ENCODE results near the gene PCGF1. TPM values are rescaled to one million over a fixed set of nuclear protein-coding genes. Genes with fewer than 3 reads are reported as not detected.
A peak's percentile ranks its signal among the peaks of the same experiment; 100 is the strongest.
"Not testable (repeated sequence)": the region's sequence is repeated elsewhere in the genome, so short reads cannot be mapped to it uniquely, and the experiment has no call there.

PCGF1 gene
- total RNA-seq, 1 experiment from 2014 or later, result 44.8 TPM

DNA sequence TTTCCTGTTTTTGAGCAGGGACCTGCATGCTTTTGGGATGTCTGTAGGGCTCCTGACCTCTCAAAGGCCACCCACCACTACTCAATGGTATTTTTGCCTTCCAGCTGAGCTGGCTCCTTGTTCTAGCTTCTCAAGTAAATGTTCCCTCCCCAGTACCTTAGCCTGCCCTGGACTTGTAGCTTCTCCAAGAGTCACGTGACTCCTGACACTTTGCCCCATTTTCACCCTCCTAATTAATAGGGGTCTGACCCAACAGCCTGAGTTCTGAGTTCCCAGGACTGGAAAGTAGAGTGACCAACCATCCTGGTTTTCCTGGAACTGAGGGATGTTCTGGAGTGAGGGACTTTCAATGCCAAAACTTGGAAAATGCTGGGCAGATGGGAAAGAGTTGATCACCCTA is 12.1 kb downstream of the PCGF1 start:
- no peak overlapping the region for H2AFZ ChIP-seq (ENCODE audit: low read length)
- H3K4me3 ChIP-seq (ENCODE audit: low read length), result no peak overlapping the region
- H3K9me3 ChIP-seq (ENCODE audit: low read length), result no peaks in the 10 kb centered on the region
- no peak overlapping the region for H3K4me2 ChIP-seq (ENCODE audit: low read depth, low read length, poor library complexity, severe bottlenecking)
- no peak overlapping the region for H3K9ac ChIP-seq (ENCODE audit: low read length)
- no peaks in the 10 kb centered on the region for H3K4me1 ChIP-seq (ENCODE audit: low read length)
- no peaks in the 10 kb centered on the region for H3K79me2 ChIP-seq (ENCODE audit: low read length)
- H3K27ac ChIP-seq (ENCODE audit: low read length), result no peak overlapping the region
- H3K36me3 ChIP-seq (ENCODE audit: insufficient read depth, low read length), result peaks cover 22% of the 10 kb centered on the region; the same call in 1 of the 2 replicates
- no peak for DNase-seq
- no peaks in the 10 kb centered on the region for H4K20me1 ChIP-seq (ENCODE audit: insufficient read depth, low read depth, low read length)
- H3K9me2 ChIP-seq (replicated peaks; ENCODE audit: insufficient read depth, low read length), result no peaks in the 10 kb centered on the region
- no peaks in the 10 kb centered on the region for H3K27me3 ChIP-seq (ENCODE audit: low read length)

DNA sequence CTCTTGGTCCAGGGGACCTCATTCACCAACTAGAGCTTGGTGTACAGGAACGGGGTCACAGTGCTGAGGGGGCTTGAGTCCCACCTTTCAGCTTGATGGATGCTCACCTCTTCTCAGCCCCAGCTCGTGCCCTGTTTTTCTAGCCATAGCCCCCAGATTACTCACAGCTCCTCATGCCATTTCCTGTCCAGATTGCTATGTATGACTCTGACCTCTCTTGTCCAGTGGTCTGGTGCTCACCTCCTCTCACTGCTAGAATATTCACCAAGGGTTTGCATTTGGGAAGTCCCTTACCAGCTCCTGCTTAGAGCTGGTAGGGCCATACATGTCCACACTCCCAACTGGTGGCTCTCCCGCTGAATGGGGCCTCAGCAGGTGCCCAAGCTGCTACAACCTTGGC is 13.9 kb downstream of the PCGF1 start:
- Histone ChIP-seq H3K79me2 (ENCODE audit: low read length) (no peaks in the 10 kb centered on the region), H3K4me2 (ENCODE audit: low read depth, low read length, poor library complexity, severe bottlenecking) (no peak overlapping the region), H3K27me3 (ENCODE audit: low read length) (no peaks in the 10 kb centered on the region), H3K36me3 (ENCODE audit: insufficient read depth, low read length) (peaks cover 22% of the 10 kb centered on the region; the same call in 1 of the 2 replicates), H4K20me1 (ENCODE audit: insufficient read depth, low read depth, low read length) (no peaks in the 10 kb centered on the region), H2AFZ (ENCODE audit: low read length) (no peak overlapping the region), H3K4me1 (ENCODE audit: low read length) (no peaks in the 10 kb centered on the region), H3K9me3 (ENCODE audit: low read length) (no peaks in the 10 kb centered on the region), H3K9me2 (replicated peaks; ENCODE audit: insufficient read depth, low read length) (no peaks in the 10 kb centered on the region), H3K4me3 (ENCODE audit: low read length) (no peak overlapping the region), H3K27ac (ENCODE audit: low read length) (no peak overlapping the region), H3K9ac (ENCODE audit: low read length) (no peak overlapping the region)
- no peak for DNase-seq

DNA sequence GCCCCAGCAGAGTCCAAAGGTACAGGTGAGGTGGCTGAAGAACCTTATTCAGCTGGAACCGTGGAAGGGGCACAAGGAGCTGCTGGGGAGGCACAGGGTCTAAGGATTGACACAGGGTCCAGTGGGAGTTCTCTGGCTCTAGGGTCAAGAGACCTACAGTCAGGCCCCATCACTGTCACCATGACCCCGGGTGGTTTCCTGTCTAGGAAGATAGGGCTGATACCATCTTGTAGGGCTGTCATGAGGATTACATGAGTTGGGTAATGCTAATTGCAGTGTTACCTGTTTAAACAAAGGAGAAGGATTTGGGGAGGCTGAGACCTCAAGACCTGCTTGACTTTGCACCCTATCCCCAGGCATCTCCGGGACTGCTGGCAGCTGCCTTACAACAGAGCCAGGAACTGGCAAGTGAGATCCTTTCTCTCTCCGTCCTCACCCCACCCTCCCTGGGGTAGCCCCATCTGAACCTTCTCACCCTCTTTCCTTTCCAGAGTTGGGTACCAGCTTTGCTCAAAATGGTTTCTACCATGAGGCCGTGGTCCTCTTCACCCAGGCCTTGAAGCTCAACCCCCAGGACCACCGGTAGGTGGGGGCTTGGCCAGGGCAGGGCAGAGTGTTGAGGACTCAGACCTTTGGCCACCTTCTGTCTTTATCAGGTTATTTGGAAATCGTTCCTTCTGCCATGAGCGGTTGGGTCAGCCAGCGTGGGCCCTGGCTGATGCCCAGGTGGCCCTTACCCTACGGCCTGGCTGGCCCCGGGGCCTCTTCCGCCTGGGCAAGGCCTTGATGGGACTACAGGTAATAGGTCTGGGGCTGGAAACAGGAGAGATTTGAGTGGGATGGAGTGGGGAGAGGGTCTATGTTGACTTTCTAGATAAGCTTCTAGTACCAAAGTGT is 15.6 kb downstream of the PCGF1 start:
- Histone ChIP-seq H3K4me2 (ENCODE audit: low read depth, low read length, poor library complexity, severe bottlenecking) (no peak overlapping the region), H3K4me3 (ENCODE audit: low read length) (no peak overlapping the region), H3K9me3 (ENCODE audit: low read length) (no peaks in the 10 kb centered on the region), H3K9me2 (replicated peaks; ENCODE audit: insufficient read depth, low read length) (no peaks in the 10 kb centered on the region), H3K79me2 (ENCODE audit: low read length) (peaks cover 4% of the 10 kb centered on the region; the same call in 1 of the 2 replicates), H3K27ac (ENCODE audit: low read length) (no peak overlapping the region), H3K9ac (ENCODE audit: low read length) (no peak overlapping the region), H3K4me1 (ENCODE audit: low read length) (no peaks in the 10 kb centered on the region), H4K20me1 (ENCODE audit: insufficient read depth, low read depth, low read length) (no peaks in the 10 kb centered on the region), H3K36me3 (ENCODE audit: insufficient read depth, low read length) (peaks cover 25% of the 10 kb centered on the region; the same call in 1 of the 2 replicates), H2AFZ (ENCODE audit: low read length) (no peak overlapping the region), H3K27me3 (ENCODE audit: low read length) (no peaks in the 10 kb centered on the region)
- no peak for DNase-seq

- Histone ChIP-seq H3K9me3 (ENCODE audit: low read length) (no peaks in the 10 kb centered on the region), H3K27me3 (ENCODE audit: low read length) (no peaks in the 10 kb centered on the region), H3K4me1 (ENCODE audit: low read length) (no peaks in the 10 kb centered on the region), H3K9me2 (replicated peaks; ENCODE audit: insufficient read depth, low read length) (no peaks in the 10 kb centered on the region), H3K4me2 (ENCODE audit: low read depth, low read length, poor library complexity, severe bottlenecking) (no peak overlapping the region), H3K27ac (ENCODE audit: low read length) (no peak overlapping the region), H4K20me1 (ENCODE audit: insufficient read depth, low read depth, low read length) (no peaks in the 10 kb centered on the region), H3K9ac (ENCODE audit: low read length) (no peak overlapping the region), H3K36me3 (ENCODE audit: insufficient read depth, low read length) (peaks cover 25% of the 10 kb centered on the region; the same call in 1 of the 2 replicates), H3K4me3 (ENCODE audit: low read length) (no peak overlapping the region), H3K79me2 (ENCODE audit: low read length) (peaks cover 11% of the 10 kb centered on the region; the same call in 1 of the 2 replicates), H2AFZ (ENCODE audit: low read length) (no peak overlapping the region)
- DNase-seq, result no peak
Observed at GRCh38 chr2:74489906-74490305, 17.6 kb downstream of the PCGF1 start.

DNA sequence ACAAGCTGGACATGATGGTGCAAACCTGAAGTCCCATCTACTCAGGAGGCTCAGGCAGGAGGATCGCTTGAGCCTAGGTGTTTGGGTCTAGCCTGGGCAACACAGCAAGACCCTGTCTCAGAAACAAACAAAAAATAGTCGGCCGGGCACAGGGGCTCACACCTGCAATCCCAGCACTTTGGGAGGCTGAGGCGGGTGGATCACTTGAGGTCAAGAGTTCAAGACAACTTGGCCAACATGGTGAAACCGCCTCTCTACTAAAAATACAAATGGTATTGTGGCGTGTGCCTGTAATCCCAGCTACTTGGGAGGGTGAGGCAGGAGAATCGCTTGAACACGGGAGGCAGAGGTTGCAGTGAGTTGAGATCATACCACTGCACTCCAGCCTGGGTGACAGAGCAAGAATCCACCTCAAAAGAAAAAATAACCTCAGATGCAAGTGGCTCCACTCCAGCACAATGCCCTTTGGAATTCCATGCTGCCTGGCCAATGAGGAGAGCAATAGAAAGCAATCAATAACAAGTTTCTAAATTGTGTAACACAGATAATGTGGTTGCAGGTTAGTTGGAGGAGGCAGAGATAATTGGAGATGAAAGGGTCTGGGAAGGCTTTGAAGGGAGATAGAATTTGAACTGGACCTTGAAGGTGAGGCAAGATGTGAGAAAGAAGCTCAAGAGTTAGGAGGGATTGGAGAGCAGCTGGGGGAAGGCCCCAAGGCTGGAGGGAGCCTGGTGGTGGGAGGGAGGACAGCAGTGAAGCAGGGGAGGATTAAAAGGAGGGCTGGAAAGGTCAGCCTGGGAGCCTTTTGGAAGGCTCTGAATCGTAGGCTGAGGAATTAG is 18.6 kb downstream of the PCGF1 start:
- Histone ChIP-seq H3K9ac (ENCODE audit: low read length) (no peak overlapping the region), H3K36me3 (ENCODE audit: insufficient read depth, low read length) (peaks cover 21% of the 10 kb centered on the region; the same call in 1 of the 2 replicates), H3K27ac (ENCODE audit: low read length) (no peak overlapping the region), H4K20me1 (ENCODE audit: insufficient read depth, low read depth, low read length) (no peaks in the 10 kb centered on the region), H3K27me3 (ENCODE audit: low read length) (no peaks in the 10 kb centered on the region), H2AFZ (ENCODE audit: low read length) (no peak overlapping the region), H3K9me3 (ENCODE audit: low read length) (no peaks in the 10 kb centered on the region), H3K79me2 (ENCODE audit: low read length) (peaks cover 20% of the 10 kb centered on the region), H3K4me1 (ENCODE audit: low read length) (peaks cover 4% of the 10 kb centered on the region), H3K9me2 (replicated peaks; ENCODE audit: insufficient read depth, low read length) (no peaks in the 10 kb centered on the region), H3K4me2 (ENCODE audit: low read depth, low read length, poor library complexity, severe bottlenecking) (no peak overlapping the region), H3K4me3 (ENCODE audit: low read length) (no peak overlapping the region)
- no peak for DNase-seq

DNA sequence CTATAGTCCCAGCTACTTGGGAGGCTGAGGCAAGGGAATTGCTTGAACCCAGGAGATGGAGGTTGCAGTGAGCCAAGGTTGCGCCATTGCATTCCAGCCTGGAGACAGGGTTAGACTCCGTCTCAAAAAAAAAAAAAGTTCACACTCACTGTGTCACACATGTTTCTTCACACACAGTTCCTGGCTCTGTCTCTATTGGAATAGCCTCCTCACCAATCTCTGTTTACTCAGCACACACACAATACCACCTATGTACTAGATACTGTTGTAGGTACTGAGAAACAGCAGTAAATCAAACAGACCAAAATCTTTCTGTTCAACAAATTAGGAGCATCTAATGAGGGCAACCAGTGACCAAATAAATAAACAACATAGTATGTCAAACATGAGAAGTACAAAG is 21.4 kb downstream of the PCGF1 start:
- DNase-seq, result no peak
- Histone ChIP-seq H3K9ac (ENCODE audit: low read length) (no peak overlapping the region), H3K9me2 (replicated peaks; ENCODE audit: insufficient read depth, low read length) (no peaks in the 10 kb centered on the region), H2AFZ (ENCODE audit: low read length) (no peak overlapping the region), H3K9me3 (ENCODE audit: low read length) (no peaks in the 10 kb centered on the region), H3K27me3 (ENCODE audit: low read length) (no peaks in the 10 kb centered on the region), H4K20me1 (ENCODE audit: insufficient read depth, low read depth, low read length) (no peaks in the 10 kb centered on the region), H3K4me3 (ENCODE audit: low read length) (no peak overlapping the region), H3K27ac (ENCODE audit: low read length) (no peak overlapping the region), H3K79me2 (ENCODE audit: low read length) (peaks cover 40% of the 10 kb centered on the region), H3K4me2 (ENCODE audit: low read depth, low read length, poor library complexity, severe bottlenecking) (no peak overlapping the region), H3K4me1 (ENCODE audit: low read length) (peaks cover 18% of the 10 kb centered on the region), H3K36me3 (ENCODE audit: insufficient read depth, low read length) (peaks cover 3% of the 10 kb centered on the region; the same call in 1 of the 2 replicates)

DNA sequence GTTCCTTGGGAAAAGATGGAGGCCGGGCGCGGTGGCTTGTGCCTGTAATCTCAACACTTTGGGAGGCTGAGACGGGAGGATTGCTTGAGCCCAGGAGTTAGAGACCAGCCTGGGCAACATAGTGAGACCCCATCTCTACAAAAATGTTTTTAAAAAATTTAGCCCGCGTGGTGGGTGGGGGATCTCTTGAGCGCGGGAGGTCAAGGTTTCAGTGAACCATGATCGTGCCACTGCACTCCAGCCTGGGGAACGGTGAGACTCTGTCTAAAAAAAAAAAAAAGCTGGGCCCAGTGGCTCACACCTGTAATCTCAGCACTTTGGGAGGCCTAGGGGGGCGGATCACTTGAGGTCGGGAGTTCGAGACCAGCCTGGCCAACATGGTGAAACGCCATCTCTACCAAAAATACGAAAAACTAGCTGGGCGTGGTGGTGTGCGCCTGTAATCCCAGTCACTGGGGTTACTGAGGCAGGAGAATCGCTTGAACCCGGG is 23.8 kb downstream of the PCGF1 start:
- not testable (repeated sequence) for DNase-seq; H4K20me1 ChIP-seq (ENCODE audit: insufficient read depth, low read depth, low read length); H3K27me3 ChIP-seq (ENCODE audit: low read length); H3K9me2 ChIP-seq (replicated peaks; ENCODE audit: insufficient read depth, low read length); H3K9me3 ChIP-seq (ENCODE audit: low read length)
- Histone ChIP-seq H2AFZ (ENCODE audit: low read length) (0 out of 2 replicates have a peak overlapping the region, but pooled peaks have one; percentile 85), H3K79me2 (ENCODE audit: low read length) (peaks cover 56% of the 10 kb centered on the region), H3K4me1 (ENCODE audit: low read length) (peaks cover 29% of the 10 kb centered on the region), H3K36me3 (ENCODE audit: insufficient read depth, low read length) (peaks cover 11% of the 10 kb centered on the region; the same call in 1 of the 2 replicates), H3K4me2 (ENCODE audit: low read depth, low read length, poor library complexity, severe bottlenecking) (peak overlapping the region; percentile 88), H3K9ac (ENCODE audit: low read length) (peak overlapping the region; percentile 85), H3K4me3 (ENCODE audit: low read length) (peak overlapping the region; percentile 97), H3K27ac (ENCODE audit: low read length) (peak overlapping the region; percentile 72; the same call in 1 of the 2 replicates)

Measured in Karpas-422 (cell line).